Left lung (tissue), 10 donors: Measurements from ENCODE around the gene CFAP73. TPM values are rescaled to one million over a fixed set of nuclear protein-coding genes. Genes with fewer than 3 reads are reported as not detected.

Experiments
- ATAC-seq: fragments of 200-7000 bp; cut with Tn5 transposase; one replicate; pipeline ENCODE4 v1.9.1; 2020; ENCODE audit warnings: moderate library complexity
- DNase-seq, 4 donors: peaks; one replicate each; pipeline ENCODE4 v3.0.0-alpha.2; 2013 to 2020
- H3K27ac ChIP-seq, 2 donors: fragments of 200-600 bp; sonication (generic) in 1 of 2; one replicate each; pipeline versions ENCODE4 v1.5.0 to v1.8.0; 2020 to 2021
- H3K27me3 ChIP-seq, 2 donors: fragments of 200-600 bp; sonication (generic) in 1 of 2; one replicate each; pipeline versions ENCODE4 v1.5.0 to v1.8.0; 2020 to 2021
- H3K36me3 ChIP-seq, 2 donors: fragments of 200-600 bp; sonication (generic) in 1 of 2; one replicate each; pipeline versions ENCODE4 v1.5.0 to v1.8.0; 2020 to 2021
- H3K4me1 ChIP-seq, 2 donors: fragments of 200-600 bp; one replicate each; pipeline ENCODE4 v1.8.0; 2021
- H3K4me3 ChIP-seq, 2 donors: fragments of 200-600 bp; sonication (generic) in 1 of 2; one replicate each; pipeline versions ENCODE4 v1.5.0 to v1.8.0; 2020 to 2021; ENCODE audit warnings: mild to moderate bottlenecking in 1 of 2
- H3K9me3 ChIP-seq, 2 donors: fragments of 200-600 bp; sonication (generic) in 1 of 2; one replicate each; pipeline versions ENCODE4 v1.5.0 to v1.8.0; 2020 to 2021
- intact Hi-C, 2 donors: fragments of 100-400 bp; cut with DNase I; formaldehyde crosslinking; loops; one replicate each; pipeline versions ENCODE4 v1.11.2 to v1.14.2; 2022
- polyA plus RNA-seq, 6 donors: library from polyadenylated mRNA; unstranded; fragments of 120-200 nt; gene quantifications; one replicate each; pipeline ENCODE4 v1.2.1, GENCODE V29; 2013; ENCODE audit not compliant: insufficient read length in 6 of 6
- total RNA-seq, 2 donors: library from RNA; stranded (reverse); fragmentation: NEBNext Ultra II Directional; extraction: Animal tissue kit (Norgen Biotek cat#: 25700); gene quantifications; one replicate each; pipeline ENCODE4 v1.2.1, GENCODE V29; 2021
- TF ChIP-seq, protein P1 (sequence below), 2 donors: fragments of 200-600 bp; sonication (generic) in 1 of 2; IDR thresholded peaks; one replicate each; pipeline versions ENCODE4 v1.5.0 to v1.8.0; 2021; ENCODE audit warnings: antibody characterized with exemption in 2 of 2
- donor health status: DM: no; HTN: yes; CAD: no.
- donor health status: DM: no; HTN: no; CAD: no.

Gene CFAP73
- total and polyA plus RNA-seq, 8 donors: 0.66 to 5.4 (median 3.6) TPM; not detected in 1

DNA sequence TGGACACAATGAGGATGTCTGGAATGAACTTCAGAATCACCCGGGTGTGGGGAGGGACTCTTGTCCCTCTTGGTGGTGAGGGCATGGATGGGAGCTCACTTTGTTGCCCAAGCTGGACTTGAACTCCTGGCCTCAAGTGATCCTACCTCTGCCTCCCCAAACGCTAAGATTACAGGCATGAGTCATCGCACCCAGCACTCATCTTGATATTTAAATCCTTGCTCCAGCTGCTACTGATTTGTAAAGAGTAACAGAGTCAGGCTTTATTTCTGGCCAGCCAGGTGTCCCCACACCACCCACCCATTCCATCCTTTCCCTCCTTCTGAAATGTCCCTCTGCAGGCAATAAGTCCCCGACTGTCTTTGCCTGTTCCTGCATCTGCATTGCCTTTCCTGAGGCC is 30.8 kb downstream of the CFAP73 start:
- Histone ChIP-seq H3K4me3 (no peak overlapping the region), H3K36me3 (peaks cover 0 to 57% of the 10 kb centered on the region in 2 donors), H3K9me3 (peaks cover 0 to 4% of the 10 kb centered on the region in 2 donors), H3K27me3 (no peaks in the 10 kb centered on the region), H3K27ac (no peak overlapping the region), H3K4me1 (peaks cover 5 to 23% of the 10 kb centered on the region in 2 donors)
- ATAC-seq: no peak
- intact Hi-C loops: no loop called here
- TF ChIP-seq, protein P1, sequence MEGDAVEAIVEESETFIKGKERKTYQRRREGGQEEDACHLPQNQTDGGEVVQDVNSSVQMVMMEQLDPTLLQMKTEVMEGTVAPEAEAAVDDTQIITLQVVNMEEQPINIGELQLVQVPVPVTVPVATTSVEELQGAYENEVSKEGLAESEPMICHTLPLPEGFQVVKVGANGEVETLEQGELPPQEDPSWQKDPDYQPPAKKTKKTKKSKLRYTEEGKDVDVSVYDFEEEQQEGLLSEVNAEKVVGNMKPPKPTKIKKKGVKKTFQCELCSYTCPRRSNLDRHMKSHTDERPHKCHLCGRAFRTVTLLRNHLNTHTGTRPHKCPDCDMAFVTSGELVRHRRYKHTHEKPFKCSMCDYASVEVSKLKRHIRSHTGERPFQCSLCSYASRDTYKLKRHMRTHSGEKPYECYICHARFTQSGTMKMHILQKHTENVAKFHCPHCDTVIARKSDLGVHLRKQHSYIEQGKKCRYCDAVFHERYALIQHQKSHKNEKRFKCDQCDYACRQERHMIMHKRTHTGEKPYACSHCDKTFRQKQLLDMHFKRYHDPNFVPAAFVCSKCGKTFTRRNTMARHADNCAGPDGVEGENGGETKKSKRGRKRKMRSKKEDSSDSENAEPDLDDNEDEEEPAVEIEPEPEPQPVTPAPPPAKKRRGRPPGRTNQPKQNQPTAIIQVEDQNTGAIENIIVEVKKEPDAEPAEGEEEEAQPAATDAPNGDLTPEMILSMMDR (IDR thresholded peaks at IDR 0.05): no peak
- no peak for DNase-seq

DNA sequence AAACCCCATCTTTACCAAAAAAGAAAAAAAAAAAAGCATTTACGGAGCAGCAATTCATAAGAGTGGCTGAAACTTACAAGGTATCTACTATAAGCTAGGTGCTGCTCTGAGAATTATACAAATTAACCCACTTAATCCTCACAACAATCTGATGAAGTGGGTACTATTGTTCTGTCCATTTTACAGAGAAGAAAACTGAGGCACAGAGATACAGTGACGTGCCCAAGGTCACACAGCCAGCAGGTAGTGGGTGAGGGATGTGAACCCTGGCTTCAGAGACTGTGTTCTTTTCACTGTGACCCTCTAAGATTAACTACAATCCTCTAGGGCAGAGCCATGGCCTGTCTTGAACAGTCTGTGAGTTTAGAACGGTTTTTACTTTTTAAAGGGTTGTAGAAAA is 32.5 kb downstream of the CFAP73 start:
- no peak for ATAC-seq
- TF ChIP-seq, protein P1 (IDR thresholded peaks at IDR 0.05): no peak
- Histone ChIP-seq H3K36me3 (peaks cover 0 to 42% of the 10 kb centered on the region in 2 donors), H3K4me1 (peaks cover 5 to 36% of the 10 kb centered on the region in 2 donors), H3K9me3 (peaks cover 0 to 4% of the 10 kb centered on the region in 2 donors), H3K27ac (no peak overlapping the region), H3K4me3 (no peak overlapping the region), H3K27me3 (no peaks in the 10 kb centered on the region)
- no peak for DNase-seq
- intact Hi-C loops: no loop called here

GRCh38 chr12:113183030-113183589 is 33.6 kb downstream of the CFAP73 start:
- Histone ChIP-seq H3K9me3 (no peaks in the 10 kb centered on the region), H3K27me3 (no peaks in the 10 kb centered on the region), H3K4me3 (no peak overlapping the region), H3K4me1 (peaks cover 5 to 46% of the 10 kb centered on the region in 2 donors), H3K36me3 (peaks cover 0 to 31% of the 10 kb centered on the region in 2 donors), H3K27ac (no peak overlapping the region)
- TF ChIP-seq, protein P1 (IDR thresholded peaks at IDR 0.05): no peak
- intact Hi-C loops: no loop called here
- DNase-seq (no peak), ATAC-seq (no peak)

DNA sequence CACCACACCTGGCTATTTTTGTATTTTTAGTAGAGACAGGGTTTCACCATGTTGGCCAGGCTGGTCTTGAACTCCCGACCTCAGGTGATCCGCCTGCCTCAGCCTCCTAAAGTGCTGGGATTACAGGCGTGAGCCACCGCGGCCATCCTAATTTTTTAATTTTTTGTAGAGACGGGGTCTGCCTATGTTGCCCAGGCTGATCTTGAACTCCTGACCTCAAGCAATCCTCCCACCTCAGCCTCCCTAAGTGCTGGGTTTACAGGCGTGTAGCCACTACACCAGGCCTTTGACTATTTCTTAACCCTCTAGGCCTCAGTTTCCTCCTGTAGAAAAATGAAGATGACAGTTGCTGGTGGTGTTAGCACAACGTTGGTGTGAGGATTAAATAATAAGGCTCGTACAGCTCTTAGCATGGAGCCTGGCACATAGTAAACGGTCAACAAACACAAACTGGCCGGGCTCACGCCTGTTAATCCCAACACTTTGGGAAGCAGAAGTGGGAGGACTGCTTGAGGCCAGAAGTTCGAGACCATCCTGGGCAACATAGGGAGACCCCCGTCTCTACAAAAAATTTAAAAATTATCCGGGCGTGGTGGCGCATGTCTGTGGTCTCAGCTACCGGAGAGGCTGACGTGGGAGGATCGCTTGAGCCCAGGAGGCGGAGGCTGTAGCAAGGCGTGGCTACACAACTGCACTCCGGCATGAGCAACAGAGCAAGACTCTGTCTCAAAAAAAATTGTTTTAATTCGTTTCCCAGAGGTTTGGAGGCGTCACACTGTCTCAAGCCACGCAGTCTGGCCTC is 34.8 kb downstream of the CFAP73 start:
- H3K36me3 ChIP-seq: peaks cover 0 to 20% of the 10 kb centered on the region in 2 donors
- H3K9me3 ChIP-seq: no peaks in the 10 kb centered on the region
- H3K27me3 ChIP-seq: no peaks in the 10 kb centered on the region
- ATAC-seq (peak; percentile 58), DNase-seq (peak in 1 of 4 donors; percentile 87)
- peak overlapping the region; percentile 100 for H3K4me3 ChIP-seq
- intact Hi-C loops: no loop called here
- H3K4me1 ChIP-seq: peaks cover 5 to 46% of the 10 kb centered on the region in 2 donors
- TF ChIP-seq, protein P1 (IDR thresholded peaks at IDR 0.05): no peak
- H3K27ac ChIP-seq: peak overlapping the region; percentile 90 to 97

- Histone ChIP-seq H3K4me3 (peak overlapping the region; percentile 100), H3K9me3 (no peaks in the 10 kb centered on the region), H3K4me1 (peaks cover 5 to 46% of the 10 kb centered on the region in 2 donors), H3K36me3 (peaks cover 0 to 19% of the 10 kb centered on the region in 2 donors), H3K27ac (peak overlapping the region; percentile 90 to 97), H3K27me3 (no peaks in the 10 kb centered on the region)
- intact Hi-C loops: no loop called here
- ATAC-seq (peak; percentile 92), DNase-seq (peak; percentile 90 to 95 (median 92))
- TF ChIP-seq, protein P1 (IDR thresholded peaks at IDR 0.05): no peak
Observed at GRCh38 chr12:113184900-113185179, 35.3 kb downstream of the CFAP73 start.
